C4-2B (cell line): ENCODE data around the gene GATC.

ENCODE experiments used
- H3K27ac ChIP-seq: fragments of 450-650 bp; 2 replicates; pipeline ENCODE4 v1.5.1; 2017
- CTCF ChIP-seq: fragments of 450-650 bp; conservative IDR thresholded peaks from 2 replicates; pipeline ENCODE4 v1.5.1; 2017; ENCODE audit warnings: mild to moderate bottlenecking
- ZFX ChIP-seq: fragments of 450-650 bp; IDR thresholded peaks from 2 replicates; pipeline ENCODE4 v1.6.1; 2017

GATC gene

GRCh38 chr12:120504587-120504986 is 58.3 kb downstream of the GATC start:
- no peak overlapping the region for H3K27ac ChIP-seq
- no peak for TF ChIP-seq CTCF
- TF ChIP-seq ZFX = no peak

DNA sequence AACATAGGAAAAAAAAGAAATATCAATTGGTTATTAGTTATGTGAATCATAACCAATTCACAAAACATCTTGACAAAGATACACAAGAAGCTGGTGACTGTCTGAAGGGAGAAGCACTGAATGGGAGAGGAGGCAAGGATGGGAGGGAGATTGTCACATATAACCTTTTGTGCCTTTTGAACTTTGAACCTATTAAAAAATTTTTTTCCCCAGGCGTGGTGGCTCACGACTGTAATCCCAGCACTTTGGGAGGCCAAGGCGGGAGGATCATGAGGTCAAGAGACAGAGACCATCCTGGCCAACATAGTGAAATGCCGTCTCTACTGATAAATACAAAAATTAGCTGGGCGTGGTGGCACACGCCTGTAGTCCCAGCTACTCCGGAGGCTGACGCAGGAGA is 62.3 kb downstream of the GATC start:
- no peak overlapping the region for H3K27ac ChIP-seq
- TF ChIP-seq CTCF = no peak
